ENCODE results near the gene RUFY3.

The RUFY3 gene

GRCh38 chr4:70704215-70704930 is 17.4 kb upstream of the RUFY3 start (continued):
- TF ChIP-seq ZSCAN23 (tag by site-specific recombination; IDR thresholded peaks at IDR 0.05) (no peak), CTCF (tag by site-specific recombination; IDR thresholded peaks at IDR 0.05) (peak; percentile 58), ZEB2 (tag by site-specific recombination; IDR thresholded peaks at IDR 0.05) (peak; percentile 83), ZFP37 (tag by site-specific recombination; IDR thresholded peaks at IDR 0.05) (no peak), ZNF785 (tag by site-specific recombination; IDR thresholded peaks at IDR 0.05) (no peak), ZBTB21 (tag by site-specific recombination; IDR thresholded peaks at IDR 0.05) (no peak), ZNF18 (tag by site-specific recombination; IDR thresholded peaks at IDR 0.05) (no peak), ZNF133 (tag by site-specific recombination; IDR thresholded peaks at IDR 0.05) (no peak), GLI4 (tag by site-specific recombination; IDR thresholded peaks at IDR 0.05) (no peak), ZNF121 (tag by site-specific recombination; IDR thresholded peaks at IDR 0.05) (no peak), PRDM2 (tag by site-specific recombination; IDR thresholded peaks at IDR 0.05; ENCODE audit: borderline replicate concordance) (no peak), EGR2 (tag by site-specific recombination; IDR thresholded peaks at IDR 0.05; ENCODE audit: low read depth) (peak; percentile 63; the same call in 1 of the 2 replicates), ZSCAN4 (tag by site-specific recombination; IDR thresholded peaks at IDR 0.05) (no peak), ZNF184 (tag by site-specific recombination; IDR thresholded peaks at IDR 0.05) (no peak), ZNF404 (tag by site-specific recombination; IDR thresholded peaks at IDR 0.05) (no peak), MEIS1 (CRISPR knock-in tag; IDR thresholded peaks at IDR 0.05; ENCODE audit: borderline replicate concordance) (no peak), PRDM10 (tag by site-specific recombination; IDR thresholded peaks at IDR 0.05) (0 out of 2 replicates have a peak, but pooled peaks have one; percentile 55), ZNF600 (tag by site-specific recombination; IDR thresholded peaks at IDR 0.05) (peak; percentile 65), ZBTB26 (tag by site-specific recombination; optimal IDR thresholded peaks at IDR 0.05) (peak; percentile 12), ZNF677 (tag by site-specific recombination; IDR thresholded peaks at IDR 0.05) (no peak), ZNF670 (tag by site-specific recombination; IDR thresholded peaks at IDR 0.05; ENCODE audit: low read depth) (no peak), ZNF292 (tag by site-specific recombination; IDR thresholded peaks at IDR 0.05; ENCODE audit: borderline replicate concordance, low read depth) (no peak), ZNF585B (tag by site-specific recombination; IDR thresholded peaks at IDR 0.05) (no peak)
